ENCODE data around the gene NUBPL.

DNA sequence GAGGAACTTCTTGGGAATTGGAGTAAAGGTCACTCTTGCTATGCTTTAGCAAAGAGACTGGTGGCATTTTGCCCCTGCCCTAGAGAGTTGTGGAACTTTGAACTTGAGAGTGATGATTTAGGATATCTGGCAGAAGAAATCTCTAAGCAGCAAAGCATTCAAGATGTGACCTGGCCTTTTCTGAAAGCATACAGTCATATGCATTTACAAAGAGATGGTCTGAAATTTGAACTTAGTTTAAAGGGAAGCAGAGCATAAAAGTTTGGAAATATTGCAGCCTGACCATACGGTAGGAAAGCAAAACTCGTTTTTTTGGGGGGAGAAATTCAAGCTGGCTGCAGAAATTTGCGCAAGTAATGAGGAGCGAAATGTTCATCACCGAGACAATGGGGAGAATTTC is 60.9 kb downstream of the NUBPL start:
- TF ChIP-seq GATA2 (IDR thresholded peaks at IDR 0.05; ENCODE audit: low read depth, low read length) (no peak), GATA3 (IDR thresholded peaks at IDR 0.05; ENCODE audit: low read depth, low read length) (no peak)

All from SH-SY5Y (cell line).